MV-4-11 (cell line): ENCODE measurements around the gene TNFRSF18.
"Not testable (repeated sequence)": the region's sequence is repeated elsewhere in the genome, so short reads cannot be mapped to it uniquely, and the experiment has no call there.

Experiments
- DNase-seq: peaks from one replicate; lab custom pipeline; 2025; lab: John Stamatoyannopoulos, UW

Gene TNFRSF18

GRCh38 chr1:1179346-1179982 lies 26.9 kb downstream of the TNFRSF18 start:
- DNase-seq = no peak

GRCh38 chr1:1178794-1179331 lies 27.5 kb downstream of the TNFRSF18 start:
- DNase-seq = no peak

DNA sequence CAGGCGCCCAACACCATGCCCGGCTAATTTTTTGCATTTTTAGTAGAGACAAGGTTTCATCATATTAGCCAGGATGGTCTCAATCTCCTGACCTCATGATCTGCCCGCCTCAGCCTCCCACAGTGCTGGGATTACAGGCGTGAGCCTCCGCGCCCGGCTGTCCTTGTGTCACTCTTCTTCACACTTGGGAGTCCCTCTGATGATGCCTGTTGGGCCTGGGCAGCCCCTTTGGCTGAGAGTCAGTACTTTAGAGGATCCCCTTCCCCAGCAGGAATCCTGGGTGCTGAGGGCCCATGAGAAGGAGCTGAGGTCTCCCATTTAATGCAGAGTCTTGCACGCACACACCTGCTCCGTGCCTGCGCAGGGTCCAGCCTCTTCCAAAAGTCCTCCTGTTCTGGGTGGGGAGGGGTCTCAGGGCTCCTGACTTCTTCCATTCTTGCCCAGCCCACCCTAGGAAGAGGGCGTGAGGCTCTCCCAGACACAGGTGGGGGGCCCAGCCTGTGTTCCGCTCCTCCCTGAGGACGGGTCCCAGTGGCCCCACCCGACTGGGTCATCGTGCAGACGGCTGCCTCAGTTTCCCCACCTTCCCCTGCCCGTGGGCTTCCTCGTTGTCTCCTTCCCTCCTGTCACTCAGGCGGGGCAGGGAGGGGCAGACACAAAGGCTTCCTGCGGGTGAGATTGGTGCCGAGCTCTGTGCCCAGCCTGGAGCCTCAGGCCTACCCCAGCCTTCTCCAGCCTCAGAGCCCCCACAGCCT lies 28.8 kb downstream of the TNFRSF18 start:
- DNase-seq = no peak

DNA sequence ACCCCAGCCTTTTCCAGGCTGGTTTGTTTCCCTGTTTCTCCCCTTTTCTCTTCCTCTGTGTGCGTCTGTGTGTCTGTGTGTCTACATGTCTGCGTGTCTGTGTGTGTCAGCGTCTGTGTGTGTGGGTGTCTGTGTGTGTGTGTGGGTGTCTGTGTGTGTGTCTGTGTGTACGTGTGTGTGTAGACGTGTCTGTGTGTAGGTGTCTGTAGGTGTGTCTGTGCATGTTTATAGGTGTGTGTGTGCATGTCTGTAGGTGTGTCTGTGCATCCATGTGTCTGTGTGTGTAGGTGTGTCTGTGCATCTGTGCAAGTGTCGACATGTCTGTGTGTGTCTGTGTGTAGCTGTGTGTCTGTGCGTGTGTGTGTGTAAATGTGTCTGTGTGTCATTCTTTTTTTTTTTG lies 29.5 kb downstream of the TNFRSF18 start:
- no peak for DNase-seq

- not testable (repeated sequence) for DNase-seq
These were observed 30.2 kb downstream of the TNFRSF18 start for GRCh38 chr1:1176063-1176761.

GRCh38 chr1:1175221-1176062 lies 30.9 kb downstream of the TNFRSF18 start:
- DNase-seq = no peak

- no peak for DNase-seq
These were observed 32.5 kb downstream of the TNFRSF18 start, which contains the start of gene TTLL10 for GRCh38 chr1:1173793-1174415. Gene TTLL10 (plus strand): TSS chr1:1173880. CDS start chr1:1179216, 5,336 bp downstream.

DNA sequence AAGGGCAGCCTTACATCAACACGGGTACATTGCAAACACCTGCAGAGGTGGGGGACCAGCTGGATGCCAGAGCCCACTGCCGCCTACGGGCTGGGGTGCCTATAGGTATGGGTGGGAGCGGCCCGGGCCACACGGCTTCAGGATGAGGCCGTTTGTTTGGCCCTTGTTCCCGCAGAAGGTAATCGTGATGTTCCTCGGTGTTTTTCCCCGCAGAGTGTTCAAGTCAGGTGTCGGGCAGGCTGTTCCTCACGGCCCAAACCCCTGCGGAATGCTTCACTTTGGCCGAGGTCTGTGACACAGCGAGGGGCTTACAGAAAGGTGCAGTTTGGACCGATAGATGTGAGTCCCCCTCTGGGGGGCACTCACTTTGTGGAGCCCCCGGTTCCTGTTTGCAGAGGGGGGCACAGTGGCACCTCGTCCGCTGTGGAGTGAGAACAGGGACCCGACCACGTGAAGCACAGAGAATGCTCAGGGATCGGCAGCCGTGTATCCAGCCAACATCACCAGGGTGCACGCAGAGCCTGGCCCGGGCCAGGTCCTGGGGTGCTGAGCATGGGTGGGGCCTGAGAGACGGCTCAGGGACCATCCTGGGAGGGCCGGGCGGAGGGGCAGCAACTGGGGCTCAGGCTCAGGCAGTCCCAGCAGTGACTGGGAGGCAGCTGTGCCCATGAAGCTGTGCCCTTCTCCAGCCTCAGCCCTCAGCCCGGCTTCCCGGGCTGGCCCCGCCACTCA lies 33.2 kb downstream of the TNFRSF18 start:
- no peak for DNase-seq

DNA sequence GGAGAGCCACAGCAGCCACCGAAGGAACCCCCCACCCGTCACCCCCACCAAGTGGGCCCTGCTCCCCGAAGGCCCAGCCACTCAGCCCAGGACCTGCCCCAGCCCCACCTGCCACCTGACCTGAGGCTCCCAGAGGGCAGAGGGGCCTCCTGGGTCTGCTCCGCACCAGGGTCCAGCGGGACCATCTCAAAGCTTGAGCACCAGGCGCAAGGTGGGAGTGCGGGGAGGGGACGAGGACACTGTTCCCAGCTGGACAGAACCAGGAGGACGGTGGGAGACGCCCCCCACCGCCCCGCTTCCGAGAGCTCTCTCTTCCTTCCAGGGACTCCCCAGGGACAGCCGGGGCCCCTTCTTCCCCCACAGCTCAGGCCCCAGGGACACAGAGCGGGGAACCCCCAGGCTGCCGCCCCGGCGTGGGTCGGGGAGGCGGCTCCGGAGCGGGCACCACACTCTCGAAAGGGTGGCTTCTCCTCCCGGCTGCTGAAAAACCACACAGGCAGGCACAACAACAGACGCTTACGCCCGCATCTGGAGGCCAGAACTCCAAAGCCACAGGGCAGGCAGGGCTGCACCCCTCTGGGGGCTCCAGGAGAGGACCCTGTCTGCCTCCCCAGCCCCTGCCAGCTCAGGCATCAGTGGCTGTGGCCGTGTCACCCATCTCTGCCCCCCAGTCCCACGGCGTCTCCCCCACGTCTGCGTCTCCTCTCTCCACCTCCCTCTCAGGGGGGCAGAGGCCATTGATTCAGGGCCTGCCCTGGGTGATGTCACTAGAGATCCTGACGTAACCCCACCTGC lies 34.6 kb downstream of the TNFRSF18 start:
- DNase-seq = no peak

GRCh38 chr1:1171161-1171545 lies 35.2 kb downstream of the TNFRSF18 start:
- no peak for DNase-seq

- no peak for DNase-seq
These were observed 35.9 kb downstream of the TNFRSF18 start for GRCh38 chr1:1170215-1171091.

GRCh38 chr1:1169429-1170214 lies 36.8 kb downstream of the TNFRSF18 start:
- DNase-seq = no peak

GRCh38 chr1:1168451-1169411 lies 37.7 kb downstream of the TNFRSF18 start:
- DNase-seq = no peak

DNA sequence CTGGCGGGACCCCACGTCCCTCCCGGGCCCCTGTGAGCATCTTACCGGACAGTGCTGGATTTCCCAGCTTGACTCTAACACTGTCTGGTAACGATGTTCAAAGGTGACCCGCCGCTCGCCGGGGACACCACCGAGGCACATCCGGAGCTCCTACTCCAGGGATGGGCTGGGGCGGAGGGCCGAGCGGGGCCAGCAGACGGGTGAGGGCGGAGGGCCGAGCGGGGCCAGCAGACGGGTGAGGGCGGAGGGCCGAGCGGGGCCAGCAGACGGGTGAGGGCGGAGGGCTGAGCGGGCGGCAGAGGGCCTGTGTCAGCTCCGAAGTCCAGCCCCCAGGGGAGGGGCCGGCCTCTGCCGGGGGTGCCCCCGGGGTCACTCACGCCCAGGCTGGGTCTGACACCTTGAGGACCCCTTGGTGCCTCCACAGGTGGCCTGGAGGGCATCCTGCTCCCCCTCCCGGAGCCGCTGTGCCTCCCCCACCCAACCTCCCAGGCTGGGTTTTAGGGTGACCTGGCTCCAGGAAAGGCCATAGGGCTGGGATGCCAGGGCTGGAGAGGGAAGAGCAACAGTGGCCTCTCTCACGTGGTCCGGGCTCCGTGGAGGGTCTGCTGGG lies 38.4 kb downstream of the TNFRSF18 start:
- DNase-seq = no peak

DNA sequence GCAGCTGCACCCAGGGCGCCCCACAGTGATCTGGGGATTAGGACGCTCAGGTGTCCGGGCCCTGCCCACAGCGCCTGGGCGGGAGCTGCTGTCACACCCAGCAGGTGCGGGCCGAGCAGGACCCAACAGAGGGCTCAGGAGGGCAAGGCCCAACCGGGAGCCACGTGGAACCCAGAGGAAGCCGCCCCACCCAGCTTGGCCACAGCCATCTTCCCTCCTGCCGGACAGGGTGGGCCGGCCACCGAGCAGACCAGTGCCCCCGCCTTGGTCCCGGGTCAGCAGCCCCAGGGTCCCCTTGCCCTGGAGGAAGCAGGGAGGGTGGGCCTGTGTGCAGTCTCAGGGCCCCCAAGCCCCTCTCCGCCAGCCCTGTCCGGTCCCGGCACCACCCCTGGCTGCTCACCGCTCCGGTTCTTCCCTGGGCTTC lies 39.0 kb downstream of the TNFRSF18 start:
- no peak for DNase-seq
